ENCODE measurements around the gene SUPT16H. TPM values are rescaled to one million over a fixed set of nuclear protein-coding genes. Genes with fewer than 3 reads are reported as not detected.

Gene SUPT16H
- total RNA-seq: 84.0 and 90.9 TPM in 2 replicates

DNA sequence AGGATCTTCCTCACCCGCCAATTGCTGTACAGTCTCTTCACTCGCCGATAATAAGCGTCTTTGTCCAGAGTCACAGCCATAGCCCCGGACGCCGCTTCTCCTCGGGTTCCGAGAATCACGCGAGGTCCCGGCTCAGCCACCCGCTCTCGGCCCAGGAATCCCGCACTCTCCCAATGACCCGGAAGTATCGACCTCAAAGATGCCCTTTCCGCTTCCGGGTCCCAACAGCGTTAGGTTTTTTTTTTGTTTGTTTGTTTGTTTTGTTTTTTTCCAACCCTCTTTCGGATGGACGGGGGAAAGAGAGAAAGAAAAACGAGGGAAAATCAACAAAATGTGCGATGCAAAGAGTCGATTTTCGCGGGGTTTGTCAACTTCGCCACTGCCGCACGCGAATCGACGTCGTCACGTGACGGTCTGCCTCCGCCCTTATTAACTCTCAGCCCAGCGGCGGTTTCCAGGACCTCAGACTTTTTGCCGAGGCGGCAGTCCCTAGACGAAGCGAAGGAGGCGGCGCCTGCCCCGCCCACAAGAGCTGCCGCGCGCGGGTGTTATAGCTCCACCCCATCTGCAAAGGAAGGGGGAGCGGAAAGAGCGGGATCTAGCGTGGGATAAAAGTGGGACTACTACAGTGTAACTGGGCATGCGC lies at the start of gene SUPT16H:
TSS of gene SUPT16H (minus strand) at position 172 of the 646 bp plus-strand sequence. CDS start at position 80, 92 bp downstream.

Small RNAs within 50 kb of the gene (small RNA-seq; reads per million reads assigned to genes)
- gene RN7SL650P (not detected), gene SNORD8 (19.7 reads per million, percentile 95 among the genes with 10 or more reads in this experiment), gene SNORD9 (102 reads per million, percentile 98 among the genes with 10 or more reads in this experiment)

Other genes starting within 250 kb of the SUPT16H start
- gene OR5AU1, start 228.0 kb downstream of the SUPT16H start, total RNA-seq: not detected in 2 replicates
- gene HNRNPC, start 114.6 kb downstream of the SUPT16H start, total RNA-seq: 479 and 643 TPM in 2 replicates
- gene RPGRIP1, start 103.9 kb downstream of the SUPT16H start, total RNA-seq: not detected in 2 replicates
- 57.4 and 60.1 TPM in 2 replicates for gene CHD8, start 72.1 kb upstream of the SUPT16H start, total RNA-seq
- 28.9 and 36.6 TPM in 2 replicates for gene RAB2B, start 92.9 kb upstream of the SUPT16H start, total RNA-seq
- gene TOX4, start 93.2 kb upstream of the SUPT16H start, total RNA-seq: 36.9 and 37.8 TPM in 2 replicates
- 24.6 and 29.7 TPM in 2 replicates for gene METTL3, start 127.3 kb upstream of the SUPT16H start, total RNA-seq
- 3.0 and 4.4 TPM in 2 replicates for gene SALL2, start 142.3 kb upstream of the SUPT16H start, total RNA-seq
- not detected in 2 replicates for gene OR10G3, start 196.1 kb upstream of the SUPT16H start, total RNA-seq

Data from articular chondrocyte of knee joint (primary cell).